ENCODE measurements around the gene LMTK2.
"Not testable (repeated sequence)": the region's sequence is repeated elsewhere in the genome, so short reads cannot be mapped to it uniquely, and the experiment has no call there.

LMTK2 gene

GRCh38 chr7:98115746-98116525 lies 9.3 kb downstream of the LMTK2 start:
- no peaks in the 10 kb centered on the region for H3K27me3 ChIP-seq
- peaks cover 0 to 19% (median 3%) of the 10 kb centered on the region in 4 donors for H3K4me1 ChIP-seq
- no peaks in the 10 kb centered on the region for H3K36me3 ChIP-seq
- H3K27ac ChIP-seq = no peak overlapping the region
- H3K9me3 ChIP-seq = no peaks in the 10 kb centered on the region
- intact Hi-C loops (cut with DNase I; ENCODE audit: low total_unique reads) = no loop called here
- TF ChIP-seq, protein P1, sequence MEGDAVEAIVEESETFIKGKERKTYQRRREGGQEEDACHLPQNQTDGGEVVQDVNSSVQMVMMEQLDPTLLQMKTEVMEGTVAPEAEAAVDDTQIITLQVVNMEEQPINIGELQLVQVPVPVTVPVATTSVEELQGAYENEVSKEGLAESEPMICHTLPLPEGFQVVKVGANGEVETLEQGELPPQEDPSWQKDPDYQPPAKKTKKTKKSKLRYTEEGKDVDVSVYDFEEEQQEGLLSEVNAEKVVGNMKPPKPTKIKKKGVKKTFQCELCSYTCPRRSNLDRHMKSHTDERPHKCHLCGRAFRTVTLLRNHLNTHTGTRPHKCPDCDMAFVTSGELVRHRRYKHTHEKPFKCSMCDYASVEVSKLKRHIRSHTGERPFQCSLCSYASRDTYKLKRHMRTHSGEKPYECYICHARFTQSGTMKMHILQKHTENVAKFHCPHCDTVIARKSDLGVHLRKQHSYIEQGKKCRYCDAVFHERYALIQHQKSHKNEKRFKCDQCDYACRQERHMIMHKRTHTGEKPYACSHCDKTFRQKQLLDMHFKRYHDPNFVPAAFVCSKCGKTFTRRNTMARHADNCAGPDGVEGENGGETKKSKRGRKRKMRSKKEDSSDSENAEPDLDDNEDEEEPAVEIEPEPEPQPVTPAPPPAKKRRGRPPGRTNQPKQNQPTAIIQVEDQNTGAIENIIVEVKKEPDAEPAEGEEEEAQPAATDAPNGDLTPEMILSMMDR (IDR thresholded peaks at IDR 0.05) = no peak
- no peak overlapping the region for H3K4me3 ChIP-seq
- DNase-seq = no peak

DNA sequence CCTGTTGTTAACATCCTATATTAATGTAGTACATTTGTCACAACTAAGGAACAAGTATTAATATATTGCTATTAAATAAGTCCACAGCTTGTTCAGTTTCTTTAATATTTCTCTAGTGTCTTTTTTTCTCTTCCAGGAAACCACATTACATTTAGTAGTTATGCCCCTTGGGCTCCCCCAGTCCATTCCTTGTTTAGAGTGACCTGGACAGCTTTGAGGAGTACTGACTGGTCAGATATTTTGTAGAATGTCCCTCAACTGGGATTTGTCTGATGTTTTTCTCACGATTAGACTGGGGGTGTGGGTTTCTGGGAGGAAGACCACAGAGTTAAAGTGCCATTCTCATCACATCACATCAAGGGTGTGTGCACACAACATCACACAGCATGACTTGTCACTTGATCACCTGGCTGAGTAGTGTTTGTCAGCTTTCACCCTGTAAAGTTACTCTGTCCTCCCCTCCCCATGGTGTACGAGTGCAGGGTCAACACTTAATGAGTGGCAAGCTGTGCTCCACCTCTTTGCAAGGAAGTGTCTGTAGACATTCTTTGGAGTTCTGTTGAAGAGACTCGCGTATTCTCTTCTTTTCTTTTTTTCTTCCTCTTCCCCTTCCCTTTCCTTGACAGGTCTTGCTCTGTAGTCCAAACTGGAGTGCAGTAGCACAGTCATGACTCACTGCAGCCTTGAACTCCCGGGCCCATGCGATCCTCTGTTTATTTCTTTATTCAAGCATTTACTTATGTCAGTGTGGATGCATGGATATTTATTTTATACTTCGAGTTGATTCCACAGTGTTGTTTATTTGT lies 10.2 kb downstream of the LMTK2 start:
- intact Hi-C loops (cut with DNase I; ENCODE audit: low total_unique reads) = no loop called here
- Histone ChIP-seq H3K27ac (no peak overlapping the region), H3K36me3 (no peaks in the 10 kb centered on the region), H3K27me3 (no peaks in the 10 kb centered on the region), H3K4me1 (peaks cover 0 to 19% (median 0%) of the 10 kb centered on the region in 4 donors), H3K4me3 (no peak overlapping the region), H3K9me3 (no peaks in the 10 kb centered on the region)
- TF ChIP-seq, protein P1 (IDR thresholded peaks at IDR 0.05) = no peak
- DNase-seq = no peak

DNA sequence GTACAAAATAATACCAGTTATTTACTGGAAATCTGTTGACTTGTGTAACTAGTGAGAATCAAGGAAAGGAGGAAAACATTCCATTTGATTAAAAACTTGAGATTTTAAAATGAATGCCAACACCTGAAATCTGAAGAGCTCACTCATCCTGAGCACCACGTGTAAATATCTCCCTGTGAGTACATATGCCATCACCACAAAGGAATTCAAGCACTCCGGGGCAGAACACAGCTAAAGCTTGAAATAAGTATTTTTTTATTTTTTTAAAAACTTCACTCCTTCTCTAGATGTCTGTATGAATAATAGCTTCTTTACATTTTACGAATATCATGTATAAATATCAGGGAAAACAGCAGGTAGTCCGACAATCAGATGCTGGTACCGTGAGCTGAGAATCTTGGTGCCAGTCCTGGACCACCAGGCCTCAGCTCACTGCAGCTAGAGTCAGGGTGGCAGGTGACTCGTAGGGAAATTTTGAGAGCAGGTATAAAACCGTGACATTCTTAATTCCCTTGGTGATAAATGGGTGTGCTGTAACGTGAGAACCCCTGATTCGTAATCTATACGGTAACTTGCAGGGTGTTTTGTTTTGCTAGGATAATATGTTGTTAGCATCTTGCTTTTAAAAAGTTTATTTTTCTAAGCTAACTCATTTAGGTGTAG lies 12.7 kb downstream of the LMTK2 start:
- Histone ChIP-seq H3K9me3 (no peaks in the 10 kb centered on the region), H3K27me3 (no peaks in the 10 kb centered on the region), H3K27ac (no peak overlapping the region), H3K4me3 (no peak overlapping the region), H3K4me1 (peaks cover 0 to 19% (median 0%) of the 10 kb centered on the region in 4 donors), H3K36me3 (no peaks in the 10 kb centered on the region)
- DNase-seq = no peak
- intact Hi-C loops (cut with DNase I; ENCODE audit: low total_unique reads) = no loop called here
- TF ChIP-seq, protein P1 (IDR thresholded peaks at IDR 0.05) = no peak

- peaks cover 0 to 19% (median 0%) of the 10 kb centered on the region in 4 donors for H3K4me1 ChIP-seq
- intact Hi-C loops (cut with DNase I; ENCODE audit: low total_unique reads) = no loop called here
- H3K36me3 ChIP-seq = no peaks in the 10 kb centered on the region
- no peak for DNase-seq
- H3K9me3 ChIP-seq = no peaks in the 10 kb centered on the region
- H3K4me3 ChIP-seq = no peak overlapping the region
- TF ChIP-seq, protein P1 (IDR thresholded peaks at IDR 0.05) = no peak
- H3K27me3 ChIP-seq = no peaks in the 10 kb centered on the region
- H3K27ac ChIP-seq = no peak overlapping the region
These were observed 13.9 kb downstream of the LMTK2 start for GRCh38 chr7:98120559-98120958.

DNA sequence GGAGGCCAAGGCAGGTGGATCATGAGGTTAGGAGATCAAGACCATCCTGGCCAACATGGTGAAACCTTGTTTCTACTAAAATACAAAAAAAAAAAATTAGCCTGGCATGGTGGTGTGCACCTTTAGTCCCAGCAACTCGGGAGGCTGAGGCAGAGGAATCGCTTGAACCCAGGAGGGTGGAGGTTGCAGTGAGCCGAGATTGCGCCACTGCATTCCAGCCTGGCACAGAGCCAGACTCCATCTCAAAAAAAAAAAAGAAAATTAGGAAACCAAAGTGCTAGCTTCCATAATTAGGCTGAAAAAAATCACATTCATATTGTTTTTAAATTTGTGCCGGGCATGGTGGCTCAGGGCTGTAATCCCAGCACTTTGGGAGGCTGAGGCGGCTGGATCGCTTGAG lies 14.7 kb downstream of the LMTK2 start:
- H3K4me1 ChIP-seq = peaks cover 0 to 19% (median 0%) of the 10 kb centered on the region in 4 donors
- H3K9me3 ChIP-seq; DNase-seq; H3K27me3 ChIP-seq; H3K4me3 ChIP-seq; H3K36me3 ChIP-seq; intact Hi-C loops (cut with DNase I; ENCODE audit: low total_unique reads); H3K27ac ChIP-seq: not testable (repeated sequence)

DNA sequence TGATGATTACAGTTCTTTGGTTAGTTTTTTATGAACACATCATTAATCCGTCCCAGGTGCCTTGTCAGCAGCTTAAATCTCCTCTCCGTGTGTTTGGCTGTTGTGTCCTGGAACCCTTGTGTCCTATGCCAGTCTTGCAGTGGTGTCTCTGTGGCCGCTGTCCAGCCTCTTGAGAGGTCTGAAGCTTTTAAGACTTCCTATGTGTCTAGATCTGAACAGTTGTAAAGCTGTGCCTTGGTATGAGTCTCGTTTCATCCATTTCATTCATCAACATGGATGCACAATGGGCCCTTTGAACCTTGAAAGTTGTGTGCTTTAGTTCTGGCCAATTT lies 16.7 kb downstream of the LMTK2 start:
- intact Hi-C loops (cut with DNase I; ENCODE audit: low total_unique reads) = no loop called here

More for the DNA sequence above, 16.7 kb downstream of the LMTK2 start:
- no peak overlapping the region for H3K4me3 ChIP-seq
- no peaks in the 10 kb centered on the region for H3K9me3 ChIP-seq
- TF ChIP-seq, protein P1 (IDR thresholded peaks at IDR 0.05) = no peak
- no peaks in the 10 kb centered on the region for H3K36me3 ChIP-seq
- no peak overlapping the region for H3K27ac ChIP-seq
- no peak for DNase-seq
- H3K4me1 ChIP-seq = peaks cover 0 to 19% (median 0%) of the 10 kb centered on the region in 4 donors
- H3K27me3 ChIP-seq = no peaks in the 10 kb centered on the region
